Non-pigmented ciliary epithelial cell (primary cell): ENCODE data around the gene MEIS1.
"Not testable (repeated sequence)": the region's sequence is repeated elsewhere in the genome, so short reads cannot be mapped to it uniquely, and the experiment has no call there.

Experiments used
- DNase-seq: peaks from one replicate; pipeline ENCODE4 v3.0.0-alpha.2; 2010; ENCODE audit warnings: low read depth

MEIS1 gene

GRCh38 chr2:66467718-66468117 lies 32.8 kb downstream of the MEIS1 start:
- DNase-seq, result no peak

- no peak for DNase-seq
Observed at GRCh38 chr2:66469214-66469902, 34.4 kb downstream of the MEIS1 start.

- DNase-seq, result no peak
Observed at GRCh38 chr2:66470199-66470598, 35.3 kb downstream of the MEIS1 start.

GRCh38 chr2:66472225-66472843 lies 37.4 kb downstream of the MEIS1 start:
- no peak for DNase-seq

GRCh38 chr2:66477135-66477842 lies 42.4 kb downstream of the MEIS1 start:
- DNase-seq, result no peak

- DNase-seq, result no peak
Observed at GRCh38 chr2:66478299-66478698, 43.4 kb downstream of the MEIS1 start.

- DNase-seq, result no peak
Observed at GRCh38 chr2:66478731-66479316, 43.9 kb downstream of the MEIS1 start.

GRCh38 chr2:66481100-66481549 lies 46.2 kb downstream of the MEIS1 start:
- peak; percentile 65 for DNase-seq

- not testable (repeated sequence) for DNase-seq
Observed at GRCh38 chr2:66485252-66485651, 50.3 kb downstream of the MEIS1 start.

GRCh38 chr2:66488946-66489345 lies 54.0 kb downstream of the MEIS1 start:
- DNase-seq, result no peak

GRCh38 chr2:66489436-66489835 lies 54.5 kb downstream of the MEIS1 start:
- DNase-seq, result no peak

- no peak for DNase-seq
Observed at GRCh38 chr2:66490588-66491001, 55.7 kb downstream of the MEIS1 start.

- no peak for DNase-seq
Observed at GRCh38 chr2:66494708-66495107, 59.8 kb downstream of the MEIS1 start.

GRCh38 chr2:66495788-66496640 lies 61.1 kb downstream of the MEIS1 start:
- DNase-seq, result peak; percentile 75

- no peak for DNase-seq
Observed at GRCh38 chr2:66496670-66497420, 61.9 kb downstream of the MEIS1 start.

- DNase-seq, result no peak
Observed at GRCh38 chr2:66497431-66498288, 62.7 kb downstream of the MEIS1 start.

GRCh38 chr2:66498289-66498975 lies 63.5 kb downstream of the MEIS1 start:
- no peak for DNase-seq

GRCh38 chr2:66501267-66501666 lies 66.3 kb downstream of the MEIS1 start:
- no peak for DNase-seq

- no peak for DNase-seq
Observed at GRCh38 chr2:66506265-66506664, 71.3 kb downstream of the MEIS1 start.
